Esophagus muscularis mucosa (tissue), 4 donors: ENCODE results near the gene NGEF.

Experiments used
- CTCF ChIP-seq, 3 experiments: fragments of 200-600 bp in 2 of 3; fragments of 450-650 bp in 1 of 3; sonication (generic) in 2 of 3; IDR thresholded peaks; one replicate each; pipeline ENCODE4 v1.5.1; 2017 to 2019; ENCODE audit warnings: antibody characterized with exemption in 3 of 3, mild to moderate bottlenecking in 2 of 3, moderate library complexity in 1 of 3
- EP300 ChIP-seq: sonication (generic); formaldehyde crosslinking; IDR thresholded peaks from one replicate; pipeline ENCODE4 v1.6.1; 2017; ENCODE audit warnings: antibody characterized with exemption
- POLR2A ChIP-seq: fragments of 450-650 bp; IDR thresholded peaks from one replicate; pipeline ENCODE4 v1.6.1; 2017; ENCODE audit warnings: antibody characterized with exemption, moderate library complexity, mild to moderate bottlenecking, low read depth
- POLR2AphosphoS5 ChIP-seq, 2 donors: sonication (generic); formaldehyde crosslinking; IDR thresholded peaks; one replicate each; pipeline ENCODE4 v1.6.1; 2017; ENCODE audit warnings: antibody characterized with exemption in 2 of 2

GRCh38 chr2:232843834-232844233 lies 169.2 kb downstream of the NGEF start:
- TF ChIP-seq CTCF (IDR thresholded peaks at IDR 0.05) (no peak), EP300 (no peak), POLR2A (no peak), POLR2AphosphoS5 (IDR thresholded peaks at IDR 0.05) (no peak)
